Retina (tissue), 1 donor: Measurements from ENCODE around the gene CCR5.
"Not testable (repeated sequence)": the region's sequence is repeated elsewhere in the genome, so short reads cannot be mapped to it uniquely, and the experiment has no call there.

Experiments
- DNase-seq: peaks from one replicate; pipeline ENCODE4 v3.0.0-alpha.2; 2016

CCR5 gene

GRCh38 chr3:46370839-46371518 lies at the start of gene CCR5:
TSS of gene CCR5 (plus strand) at chr3:46370946. CDS start at chr3:46372903, 1,957 bp downstream.
- DNase-seq, result no peak

DNA sequence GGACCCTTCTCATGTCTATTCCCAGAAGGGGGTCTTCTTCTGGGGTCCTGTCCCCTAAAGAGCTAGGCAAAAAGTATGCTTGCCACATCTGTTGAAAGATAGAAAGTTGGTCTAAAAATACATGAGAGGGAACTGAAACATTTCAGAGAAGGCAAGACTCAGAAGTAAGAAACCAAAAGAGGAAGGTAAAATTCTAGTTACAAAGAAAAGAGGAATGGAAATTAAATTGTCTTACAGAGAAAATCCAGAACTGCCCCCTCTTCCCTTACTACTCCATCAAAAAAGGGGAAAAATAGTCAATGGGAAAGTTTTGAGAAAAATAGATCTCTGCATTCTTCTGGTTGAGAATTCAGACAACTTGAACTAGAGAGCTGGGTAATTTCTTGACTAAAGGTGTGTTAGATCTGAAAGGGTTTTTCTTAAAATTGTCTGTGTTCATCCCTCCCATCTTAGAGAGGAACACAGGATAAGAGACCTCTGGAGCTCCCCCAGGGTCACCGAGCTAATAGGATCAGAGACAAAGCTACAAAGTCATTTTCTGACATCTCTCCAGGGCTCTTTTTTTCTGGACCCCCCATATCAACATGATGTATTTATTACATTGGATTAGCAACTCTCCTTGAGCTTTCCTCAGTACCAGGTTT lies 49.2 kb upstream of the CCR5 start:
- no peak for DNase-seq

GRCh38 chr3:46324036-46324435 lies 46.7 kb upstream of the CCR5 start:
- DNase-seq, result no peak

- no peak for DNase-seq
Measured at GRCh38 chr3:46325645-46326300, 45.0 kb upstream of the CCR5 start.

- DNase-seq, result not testable (repeated sequence)
Measured at GRCh38 chr3:46330676-46331075, 40.1 kb upstream of the CCR5 start.

DNA sequence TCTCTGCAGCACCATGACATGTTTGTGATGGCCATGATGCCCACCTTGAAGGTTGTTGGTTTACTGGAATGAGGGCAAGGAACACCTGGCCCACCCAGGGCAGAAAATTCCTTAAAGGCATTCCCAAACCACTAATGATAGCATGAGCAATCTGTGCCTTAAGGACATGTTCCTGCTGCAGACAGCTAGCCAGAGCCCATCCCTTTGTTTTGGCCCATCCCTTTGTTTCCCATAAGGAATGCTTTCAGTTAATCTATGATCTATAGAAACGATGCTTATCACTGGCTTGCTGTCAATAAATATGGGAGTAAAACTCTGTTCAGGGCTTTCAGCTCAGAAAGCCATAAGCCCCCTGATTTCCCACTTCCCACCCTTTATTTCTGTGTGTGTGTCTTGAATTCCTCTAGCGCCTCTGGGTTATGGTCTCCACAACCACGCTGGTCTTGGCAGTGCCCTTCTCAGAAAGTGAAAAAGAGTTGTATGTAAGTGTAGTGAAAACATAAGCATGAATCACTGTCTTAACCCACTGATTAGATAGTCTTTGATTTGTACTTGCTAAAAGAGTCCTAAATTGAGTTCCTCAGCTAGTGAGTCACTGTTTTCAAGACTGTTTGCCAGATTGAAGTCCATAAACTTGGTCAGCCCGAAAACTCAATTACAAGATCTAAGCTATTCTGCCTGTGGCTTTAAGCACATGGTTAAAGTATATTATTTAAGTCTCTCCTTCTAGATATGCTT lies 35.8 kb upstream of the CCR5 start:
- no peak for DNase-seq

GRCh38 chr3:46335541-46335940 lies 35.2 kb upstream of the CCR5 start:
- DNase-seq, result no peak

DNA sequence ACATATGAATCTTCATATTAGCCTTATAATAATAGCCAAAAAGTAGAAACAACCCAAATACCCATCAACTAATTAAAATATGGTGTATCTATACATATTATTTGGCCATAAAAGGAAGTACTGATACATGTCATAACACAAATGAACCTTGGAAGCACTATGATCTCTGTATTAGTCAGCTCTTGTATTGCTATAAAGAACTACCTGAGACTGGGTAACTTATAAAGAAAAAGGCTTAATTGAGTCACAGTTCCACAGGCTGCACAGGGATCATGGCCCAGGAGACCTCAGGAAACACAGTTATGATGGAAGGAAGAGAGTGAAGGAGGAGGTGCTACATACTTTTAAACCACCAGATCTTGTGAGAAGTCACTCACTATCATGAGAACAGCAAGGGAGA lies 32.8 kb upstream of the CCR5 start:
- DNase-seq, result no peak

DNA sequence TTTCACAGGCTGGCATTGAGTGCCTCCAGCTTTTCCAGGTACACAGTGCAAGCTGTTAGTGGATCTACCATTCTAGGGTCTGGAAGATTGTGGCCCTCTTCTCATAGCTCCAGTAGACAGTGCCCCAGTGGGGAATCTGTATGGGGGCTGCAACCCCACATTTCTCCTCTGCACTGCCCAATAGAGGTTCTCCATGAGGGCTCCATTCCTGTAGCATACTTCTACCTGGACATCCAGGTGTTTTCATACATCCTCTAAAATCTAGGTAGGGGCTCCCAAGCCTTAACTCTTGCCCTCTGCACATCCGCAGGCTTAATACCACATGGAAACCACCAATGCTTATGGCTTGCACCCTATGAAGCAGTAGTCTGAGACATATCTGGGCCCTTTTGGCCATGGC lies 31.9 kb upstream of the CCR5 start:
- no peak for DNase-seq

DNA sequence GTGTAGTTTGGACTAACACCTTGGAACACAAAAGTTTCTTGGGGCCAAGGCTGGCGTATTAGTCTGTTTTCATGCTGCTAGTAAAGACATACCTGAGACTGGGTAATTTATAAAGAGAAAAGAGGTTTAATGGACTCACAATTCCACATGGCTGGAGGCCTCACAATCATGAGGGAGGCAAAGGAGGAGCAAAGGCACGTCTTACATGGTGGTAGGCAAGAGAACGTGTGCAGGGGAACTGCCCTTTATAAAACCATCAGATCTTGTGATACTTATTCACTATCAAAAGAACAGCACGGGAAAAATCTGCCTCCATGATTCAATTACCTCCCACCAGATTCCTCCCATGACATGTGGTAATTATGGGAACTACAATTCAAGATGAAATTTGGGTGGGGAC lies 26.3 kb upstream of the CCR5 start:
- no peak for DNase-seq

DNA sequence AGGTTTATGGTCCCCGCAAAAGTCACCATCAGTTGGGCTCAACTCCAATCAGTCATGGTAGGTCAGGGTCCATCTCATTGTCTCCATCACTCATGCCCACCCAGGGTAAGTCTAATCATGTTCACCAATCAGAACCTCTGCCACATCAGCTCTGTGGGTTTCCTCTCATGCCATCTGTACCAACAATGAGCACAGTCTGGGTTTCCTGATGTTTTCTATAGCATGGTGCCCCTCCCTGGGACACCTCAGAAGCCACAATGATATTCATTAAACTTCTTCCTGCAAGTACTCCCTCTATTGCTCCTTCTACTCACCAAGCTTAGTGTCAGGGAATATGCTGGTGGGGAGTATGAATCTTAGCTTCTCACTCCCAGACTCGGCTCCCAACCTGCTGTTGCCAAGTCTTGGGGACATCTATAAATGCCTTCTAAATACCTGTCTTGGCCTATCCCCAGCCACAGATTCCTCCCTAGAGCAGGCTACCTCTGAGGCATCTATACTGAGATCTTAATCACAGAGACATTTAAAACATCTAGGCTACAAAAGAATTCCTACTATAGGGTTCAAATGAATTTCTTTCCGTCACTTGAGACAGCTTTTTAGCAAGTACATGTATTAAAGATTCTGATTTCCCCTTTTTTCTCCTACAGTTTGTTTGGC lies 21.8 kb upstream of the CCR5 start:
- DNase-seq, result no peak

DNA sequence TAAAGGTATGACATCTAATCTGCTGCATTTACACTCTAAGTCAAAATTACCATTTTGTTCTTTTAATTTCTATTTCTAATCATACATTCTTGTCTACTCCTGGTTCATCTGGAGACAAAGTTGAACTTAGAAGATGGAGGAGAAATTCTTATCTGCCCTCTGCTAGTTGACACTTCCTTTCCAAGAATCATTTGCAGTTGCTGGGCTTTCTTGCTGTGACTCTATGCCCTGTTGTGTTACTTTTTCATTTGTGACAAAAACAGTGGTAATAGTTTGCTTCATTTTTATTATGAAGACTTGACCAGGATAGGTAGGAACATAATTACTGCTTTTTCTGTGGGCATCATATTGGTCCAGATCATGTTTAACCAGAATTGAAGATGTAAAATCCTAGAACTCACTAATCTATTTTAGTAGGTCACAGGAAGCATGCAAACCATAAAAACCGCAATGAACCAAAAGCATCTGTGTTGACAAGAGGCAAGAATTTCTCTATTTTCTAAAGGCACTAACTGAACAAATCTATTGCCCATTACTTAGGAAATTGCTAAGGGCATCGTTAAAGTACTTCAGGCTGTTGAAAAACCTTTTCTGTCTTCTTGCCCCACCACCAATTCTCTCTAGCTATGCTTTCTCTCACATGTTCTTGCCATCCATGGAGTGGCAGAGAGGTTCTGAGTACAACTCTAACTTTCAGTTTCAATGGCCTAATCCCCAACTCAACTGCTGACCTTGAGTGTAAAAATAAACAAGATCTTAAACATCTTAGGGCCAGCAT lies 21.1 kb upstream of the CCR5 start:
- DNase-seq, result no peak

GRCh38 chr3:46350262-46350565 lies 20.5 kb upstream of the CCR5 start:
- no peak for DNase-seq

GRCh38 chr3:46351646-46352045 lies 19.1 kb upstream of the CCR5 start:
- no peak for DNase-seq

DNA sequence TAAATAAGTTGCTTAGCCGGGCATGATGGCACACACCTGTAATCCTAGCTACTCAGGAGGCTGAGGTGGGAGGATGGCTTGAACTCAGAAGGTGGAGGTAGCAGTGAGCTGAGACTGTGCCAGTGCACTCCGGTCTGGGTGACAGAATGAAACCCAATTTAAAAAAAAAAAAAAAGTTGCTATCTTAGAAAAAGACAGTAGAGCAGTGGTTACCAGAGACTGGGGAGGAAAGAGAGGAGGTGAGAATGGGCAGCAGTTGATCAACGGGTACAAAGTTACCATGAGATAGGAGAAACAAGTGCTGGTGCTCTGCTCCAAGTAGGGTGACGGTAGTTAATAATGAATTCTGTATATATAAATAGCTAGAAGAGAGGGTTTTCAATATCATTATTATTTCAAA lies 17.7 kb upstream of the CCR5 start:
- no peak for DNase-seq

DNA sequence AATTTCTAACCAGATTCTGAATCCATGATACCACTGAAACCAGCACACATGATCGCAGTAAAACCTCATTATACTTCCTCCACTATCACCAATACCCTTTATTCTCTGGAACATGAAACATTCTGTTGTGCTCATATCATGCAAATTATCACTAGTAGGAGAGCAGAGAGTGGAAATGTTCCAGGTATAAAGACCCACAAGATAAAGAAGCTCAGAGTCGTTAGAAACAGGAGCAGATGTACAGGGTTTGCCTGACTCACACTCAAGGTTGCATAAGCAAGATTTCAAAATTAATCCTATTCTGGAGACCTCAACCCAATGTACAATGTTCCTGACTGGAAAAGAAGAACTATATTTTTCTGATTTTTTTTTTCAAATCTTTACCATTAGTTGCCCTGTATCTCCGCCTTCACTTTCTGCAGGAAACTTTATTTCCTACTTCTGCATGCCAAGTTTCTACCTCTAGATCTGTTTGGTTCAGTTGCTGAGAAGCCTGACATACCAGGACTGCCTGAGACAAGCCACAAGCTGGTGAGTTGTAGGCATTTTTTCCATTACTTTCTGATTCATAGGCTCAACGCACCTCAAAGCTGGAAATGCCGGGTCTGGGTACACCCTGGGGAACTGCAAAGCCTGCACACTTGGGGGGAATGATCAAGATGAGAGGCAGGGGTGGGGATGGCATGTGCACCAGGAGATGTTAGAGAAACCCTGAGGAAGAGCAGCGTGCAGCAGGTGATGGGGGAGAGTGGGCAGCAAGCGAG lies 16.9 kb upstream of the CCR5 start, which contains the start of gene CCR2:
Gene CCR2, plus strand, starts transcription at position 465 of the 764 bp plus-strand sequence. CDS start 3,417 bp downstream, outside the sequence.
- no peak for DNase-seq

- DNase-seq, result no peak
Measured at GRCh38 chr3:46354478-46354877, 16.3 kb upstream of the CCR5 start.

DNA sequence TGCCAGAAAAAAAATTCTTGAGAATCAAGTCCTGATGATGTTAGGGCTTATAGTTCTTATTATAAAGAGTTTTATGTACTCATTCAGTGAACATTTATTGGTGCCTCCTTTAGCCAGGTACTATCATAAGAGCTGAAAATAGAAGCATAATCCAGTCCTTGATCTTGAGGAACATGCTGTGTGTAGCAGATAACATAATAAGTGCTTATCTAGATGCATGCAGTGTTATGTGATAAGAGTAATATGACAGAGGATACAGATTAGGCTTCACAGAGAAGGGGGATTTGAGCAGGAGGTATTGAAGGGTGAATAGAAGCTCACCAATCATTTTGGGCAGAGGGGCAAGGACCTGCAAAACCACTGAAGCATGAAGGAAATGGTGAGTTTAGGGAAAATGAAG lies 15.8 kb upstream of the CCR5 start:
- DNase-seq, result no peak

DNA sequence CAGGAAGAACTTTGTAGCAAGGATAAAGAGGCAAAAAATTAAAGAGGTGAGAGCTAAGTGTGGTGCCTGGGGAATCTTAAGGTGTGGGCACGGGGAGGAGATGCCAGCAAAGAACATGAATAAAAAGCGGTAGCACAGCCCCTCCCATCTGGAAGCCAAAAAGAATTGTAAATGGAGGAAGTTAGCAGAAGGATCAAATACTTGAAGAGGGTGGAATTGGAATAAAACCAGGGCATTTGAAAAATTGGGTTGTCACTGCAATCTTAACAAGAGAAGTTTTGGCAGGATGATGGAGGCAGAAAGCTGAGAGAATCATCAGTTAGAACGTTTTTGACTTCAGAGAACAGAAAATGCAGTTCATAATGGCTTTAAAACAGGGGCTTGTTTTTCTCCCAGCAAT lies 14.5 kb upstream of the CCR5 start:
- DNase-seq, result no peak

- no peak for DNase-seq
Measured at GRCh38 chr3:46356909-46357308, 13.8 kb upstream of the CCR5 start.

- DNase-seq, result no peak
Measured at GRCh38 chr3:46358466-46358865, 12.3 kb upstream of the CCR5 start.
